H1 (cell line): Measurements from ENCODE around the gene ECSIT.

Experiments
- CEBPB ChIP-seq: IDR thresholded peaks from 2 replicates; pipeline ENCODE4 v1.6.1; 2012; ENCODE audit warnings: low read depth, low read length
- HDAC2 ChIP-seq, 2 experiments: fragments of 300-600 bp in 1 of 2; sonication (generic) in 1 of 2; IDR thresholded peaks; 2 replicates each; pipeline ENCODE4 v1.6.1; 2011 to 2012; ENCODE audit warnings: low read depth in 2 of 2, low read length in 2 of 2, mild to moderate bottlenecking in 2 of 2, moderate library complexity in 2 of 2, borderline replicate concordance in 1 of 2, inconsistent platforms in 1 of 2
- KDM4A ChIP-seq: IDR thresholded peaks from one replicate; pipeline ENCODE4 v1.7.1; 2012; ENCODE audit warnings: low read depth, mild to moderate bottlenecking, moderate library complexity, low read length, inconsistent platforms; ENCODE audit not compliant: severe bottlenecking
- POLR2A ChIP-seq, 2 experiments: IDR thresholded peaks; 1 replicate in 1 of 2; 2 replicates in 1 of 2; pipeline ENCODE4 v1.6.1; 2011; ENCODE audit warnings: low read depth in 2 of 2, low read length in 2 of 2, mild to moderate bottlenecking in 2 of 2; ENCODE audit errors: control extremely low read depth in 1 of 2
- SIN3A ChIP-seq, 2 experiments: IDR thresholded peaks in 1 of 2; conservative IDR thresholded peaks in 1 of 2; 2 replicates each; pipeline ENCODE4 v1.6.1; 2011 to 2012; ENCODE audit warnings: low read length in 2 of 2, improper control_type of control experiment in 1 of 2, low read depth in 1 of 2, mild to moderate bottlenecking in 1 of 2
- SRF ChIP-seq: IDR thresholded peaks from 2 replicates; pipeline ENCODE4 v1.6.1; 2011; ENCODE audit warnings: mild to moderate bottlenecking, low read depth, low read length, moderate library complexity
- TF ChIP-seq, protein P1 (sequence below), 3 experiments: IDR thresholded peaks; 1 replicate in 2 of 3; 2 replicates in 1 of 3; pipeline versions ENCODE4 v1.5.1 to v1.6.1; 2011; ENCODE audit warnings: low read length in 3 of 3, mild to moderate bottlenecking in 3 of 3, inconsistent platforms in 2 of 3, low read depth in 1 of 3, moderate library complexity in 1 of 3; ENCODE audit not compliant: insufficient read depth in 1 of 3; ENCODE audit errors: control extremely low read depth in 1 of 3

GRCh38 chr19:11556634-11557420 lies 27.9 kb upstream of the ECSIT start:
- TF ChIP-seq KDM4A: no peak
- no peak for TF ChIP-seq POLR2A (IDR thresholded peaks at IDR 0.05; ENCODE audit: control extremely low read depth in 1 of 2, low read depth in 2 of 2, low read length in 2 of 2)
- TF ChIP-seq HDAC2 (IDR thresholded peaks at IDR 0.05; ENCODE audit: borderline replicate concordance in 1 of 2, low read depth in 2 of 2, low read length in 2 of 2): no peak
- TF ChIP-seq, protein P1, sequence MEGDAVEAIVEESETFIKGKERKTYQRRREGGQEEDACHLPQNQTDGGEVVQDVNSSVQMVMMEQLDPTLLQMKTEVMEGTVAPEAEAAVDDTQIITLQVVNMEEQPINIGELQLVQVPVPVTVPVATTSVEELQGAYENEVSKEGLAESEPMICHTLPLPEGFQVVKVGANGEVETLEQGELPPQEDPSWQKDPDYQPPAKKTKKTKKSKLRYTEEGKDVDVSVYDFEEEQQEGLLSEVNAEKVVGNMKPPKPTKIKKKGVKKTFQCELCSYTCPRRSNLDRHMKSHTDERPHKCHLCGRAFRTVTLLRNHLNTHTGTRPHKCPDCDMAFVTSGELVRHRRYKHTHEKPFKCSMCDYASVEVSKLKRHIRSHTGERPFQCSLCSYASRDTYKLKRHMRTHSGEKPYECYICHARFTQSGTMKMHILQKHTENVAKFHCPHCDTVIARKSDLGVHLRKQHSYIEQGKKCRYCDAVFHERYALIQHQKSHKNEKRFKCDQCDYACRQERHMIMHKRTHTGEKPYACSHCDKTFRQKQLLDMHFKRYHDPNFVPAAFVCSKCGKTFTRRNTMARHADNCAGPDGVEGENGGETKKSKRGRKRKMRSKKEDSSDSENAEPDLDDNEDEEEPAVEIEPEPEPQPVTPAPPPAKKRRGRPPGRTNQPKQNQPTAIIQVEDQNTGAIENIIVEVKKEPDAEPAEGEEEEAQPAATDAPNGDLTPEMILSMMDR (IDR thresholded peaks at IDR 0.05; ENCODE audit: control extremely low read depth in 1 of 3, insufficient read depth in 1 of 3, low read depth in 1 of 3, low read length in 3 of 3): no peak
- TF ChIP-seq SRF: no peak
- no peak for TF ChIP-seq SIN3A (conservative IDR thresholded peaks at IDR 0.05 in 1 of 2, IDR thresholded peaks at IDR 0.05 in 1 of 2; ENCODE audit: low read depth in 1 of 2, low read length in 2 of 2)
- TF ChIP-seq CEBPB: no peak
